ENCODE data around the gene MICAL1.

DNA sequence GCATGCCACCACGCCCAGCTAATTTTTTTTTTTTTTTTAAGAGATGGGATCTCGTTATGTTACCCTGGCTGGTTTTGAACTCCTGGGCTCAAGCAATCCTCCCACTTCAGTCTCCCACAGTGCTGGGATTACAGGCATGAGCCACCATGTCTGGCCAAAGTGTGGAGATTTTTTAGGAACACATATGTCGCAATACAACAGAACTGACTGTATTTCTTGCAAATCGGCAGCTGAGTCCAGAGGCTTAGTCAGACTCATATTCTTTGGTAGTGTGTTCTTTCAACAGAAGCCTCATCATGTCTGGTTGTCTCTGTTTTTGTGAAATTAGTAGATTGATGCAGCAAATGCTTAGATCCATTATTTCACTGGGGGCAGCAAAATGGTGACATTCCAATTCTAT lies 49.4 kb downstream of the MICAL1 start:
- TF ChIP-seq, protein P1, sequence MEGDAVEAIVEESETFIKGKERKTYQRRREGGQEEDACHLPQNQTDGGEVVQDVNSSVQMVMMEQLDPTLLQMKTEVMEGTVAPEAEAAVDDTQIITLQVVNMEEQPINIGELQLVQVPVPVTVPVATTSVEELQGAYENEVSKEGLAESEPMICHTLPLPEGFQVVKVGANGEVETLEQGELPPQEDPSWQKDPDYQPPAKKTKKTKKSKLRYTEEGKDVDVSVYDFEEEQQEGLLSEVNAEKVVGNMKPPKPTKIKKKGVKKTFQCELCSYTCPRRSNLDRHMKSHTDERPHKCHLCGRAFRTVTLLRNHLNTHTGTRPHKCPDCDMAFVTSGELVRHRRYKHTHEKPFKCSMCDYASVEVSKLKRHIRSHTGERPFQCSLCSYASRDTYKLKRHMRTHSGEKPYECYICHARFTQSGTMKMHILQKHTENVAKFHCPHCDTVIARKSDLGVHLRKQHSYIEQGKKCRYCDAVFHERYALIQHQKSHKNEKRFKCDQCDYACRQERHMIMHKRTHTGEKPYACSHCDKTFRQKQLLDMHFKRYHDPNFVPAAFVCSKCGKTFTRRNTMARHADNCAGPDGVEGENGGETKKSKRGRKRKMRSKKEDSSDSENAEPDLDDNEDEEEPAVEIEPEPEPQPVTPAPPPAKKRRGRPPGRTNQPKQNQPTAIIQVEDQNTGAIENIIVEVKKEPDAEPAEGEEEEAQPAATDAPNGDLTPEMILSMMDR (conservative IDR thresholded peaks at IDR 0.05; ENCODE audit: low read length): no peak
- TF ChIP-seq EZH2phosphoT487 (IDR thresholded peaks at IDR 0.05; ENCODE audit: borderline replicate concordance, low read depth, low read length): no peak
